ENCODE data around the gene ELOVL5.

Gene ELOVL5

GRCh38 chr6:53239526-53239925 lies 109.2 kb downstream of the ELOVL5 start:
- Histone ChIP-seq H3K4me1 (ENCODE audit: control insufficient read depth, insufficient read depth, low read length, unreplicated experiment) (no peaks in the 10 kb centered on the region), H3K36me3 (ENCODE audit: insufficient read depth, low read length) (no peaks in the 10 kb centered on the region), H3K4me3 (ENCODE audit: low read depth, low read length) (no peak overlapping the region), H3K27me3 (ENCODE audit: insufficient read depth, low read length) (peaks cover 3% of the 10 kb centered on the region; the same call in 1 of the 2 replicates), H2AFZ (ENCODE audit: low read length, unreplicated experiment) (no peak overlapping the region), H3K79me2 (ENCODE audit: control insufficient read depth, insufficient read depth, low read length, unreplicated experiment) (no peaks in the 10 kb centered on the region), H3K27ac (ENCODE audit: low read depth, low read length) (no peak overlapping the region)

DNA sequence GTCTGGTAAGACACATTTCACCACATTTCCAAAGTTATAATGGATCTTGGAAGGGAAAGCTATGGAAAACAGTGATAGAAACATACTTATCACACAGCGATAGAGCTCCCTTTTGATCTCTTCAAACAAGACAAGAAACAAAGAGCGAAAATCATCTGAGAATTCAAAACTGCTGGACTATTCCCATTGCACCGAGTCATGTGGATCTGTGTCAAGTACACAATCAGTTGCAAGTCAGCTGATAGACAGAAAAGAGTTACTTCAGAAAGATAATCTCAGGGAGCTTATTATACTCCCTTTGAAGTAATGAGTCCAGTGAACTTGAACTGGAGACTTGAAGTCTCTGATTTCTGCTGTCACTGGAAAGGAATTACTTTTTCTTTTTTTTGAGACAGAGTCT lies 110.4 kb downstream of the ELOVL5 start:
- Histone ChIP-seq H3K36me3 (ENCODE audit: insufficient read depth, low read length) (no peaks in the 10 kb centered on the region), H3K27me3 (ENCODE audit: insufficient read depth, low read length) (peaks cover 3% of the 10 kb centered on the region; the same call in 1 of the 2 replicates)

GRCh38 chr6:53236241-53236640 lies 112.5 kb downstream of the ELOVL5 start:
- Histone ChIP-seq H3K27me3 (ENCODE audit: insufficient read depth, low read length) (no peaks in the 10 kb centered on the region), H2AFZ (ENCODE audit: low read length, unreplicated experiment) (no peak overlapping the region), H3K27ac (ENCODE audit: low read depth, low read length) (no peak overlapping the region), H3K79me2 (ENCODE audit: control insufficient read depth, insufficient read depth, low read length, unreplicated experiment) (no peaks in the 10 kb centered on the region), H3K36me3 (ENCODE audit: insufficient read depth, low read length) (no peaks in the 10 kb centered on the region), H3K4me1 (ENCODE audit: control insufficient read depth, insufficient read depth, low read length, unreplicated experiment) (no peaks in the 10 kb centered on the region), H3K4me3 (ENCODE audit: low read depth, low read length) (peak overlapping the region; percentile 38; the same call in 1 of the 2 replicates)

More for the DNA sequence above, 110.4 kb downstream of the ELOVL5 start:
- Histone ChIP-seq H3K4me3 (ENCODE audit: low read depth, low read length) (no peak overlapping the region), H2AFZ (ENCODE audit: low read length, unreplicated experiment) (no peak overlapping the region), H3K4me1 (ENCODE audit: control insufficient read depth, insufficient read depth, low read length, unreplicated experiment) (no peaks in the 10 kb centered on the region), H3K27ac (ENCODE audit: low read depth, low read length) (no peak overlapping the region), H3K79me2 (ENCODE audit: control insufficient read depth, insufficient read depth, low read length, unreplicated experiment) (no peaks in the 10 kb centered on the region)

DNA sequence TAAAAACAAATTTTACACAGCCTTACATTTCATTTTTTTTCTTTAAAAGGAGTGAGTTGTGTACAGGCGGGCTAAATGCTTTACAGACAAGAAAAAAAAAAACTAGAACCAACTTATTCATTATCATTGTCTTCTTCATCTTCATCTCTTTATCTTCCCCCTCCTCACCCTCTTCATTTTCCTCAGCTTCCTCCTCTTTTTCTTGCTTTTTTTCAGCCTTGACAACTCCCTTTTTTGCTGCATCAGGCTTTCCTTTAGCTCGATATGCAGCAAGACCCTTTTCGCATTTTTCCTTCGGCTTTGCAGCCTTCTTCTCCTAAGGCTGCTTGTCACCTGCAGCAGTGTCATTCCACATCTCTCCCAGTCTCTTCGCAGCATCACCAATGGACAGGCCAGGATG lies 113.2 kb downstream of the ELOVL5 start:
- H3K27ac ChIP-seq (ENCODE audit: low read depth, low read length) = no peak overlapping the region
- no peaks in the 10 kb centered on the region for H3K27me3 ChIP-seq (ENCODE audit: insufficient read depth, low read length)
- H3K79me2 ChIP-seq (ENCODE audit: control insufficient read depth, insufficient read depth, low read length, unreplicated experiment) = no peaks in the 10 kb centered on the region
- H3K4me1 ChIP-seq (ENCODE audit: control insufficient read depth, insufficient read depth, low read length, unreplicated experiment) = no peaks in the 10 kb centered on the region
- no peak overlapping the region for H2AFZ ChIP-seq (ENCODE audit: low read length, unreplicated experiment)
- no peaks in the 10 kb centered on the region for H3K36me3 ChIP-seq (ENCODE audit: insufficient read depth, low read length)
- no peak overlapping the region for H3K4me3 ChIP-seq (ENCODE audit: low read depth, low read length)

DNA sequence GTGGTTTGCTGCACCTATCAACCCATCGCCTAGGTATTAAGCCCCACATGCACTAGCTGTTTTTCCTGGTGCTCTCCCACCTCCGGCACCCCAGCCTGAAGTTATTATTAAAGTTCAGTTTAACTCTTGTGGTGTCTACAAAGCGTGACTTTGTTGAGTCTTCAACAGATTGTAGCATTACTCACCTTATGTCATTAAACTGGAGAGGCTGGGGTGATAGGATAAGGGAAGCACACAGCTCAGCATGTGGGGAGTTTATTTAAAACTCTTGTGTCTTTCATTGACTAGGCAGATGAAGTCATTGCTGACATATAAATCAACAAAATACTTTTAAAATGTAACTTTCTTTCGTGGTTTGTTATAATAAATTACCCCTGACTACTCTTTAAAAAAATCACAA lies 115.4 kb downstream of the ELOVL5 start:
- Histone ChIP-seq H3K27me3 (ENCODE audit: insufficient read depth, low read length) (no peaks in the 10 kb centered on the region), H3K36me3 (ENCODE audit: insufficient read depth, low read length) (no peaks in the 10 kb centered on the region)

DNA sequence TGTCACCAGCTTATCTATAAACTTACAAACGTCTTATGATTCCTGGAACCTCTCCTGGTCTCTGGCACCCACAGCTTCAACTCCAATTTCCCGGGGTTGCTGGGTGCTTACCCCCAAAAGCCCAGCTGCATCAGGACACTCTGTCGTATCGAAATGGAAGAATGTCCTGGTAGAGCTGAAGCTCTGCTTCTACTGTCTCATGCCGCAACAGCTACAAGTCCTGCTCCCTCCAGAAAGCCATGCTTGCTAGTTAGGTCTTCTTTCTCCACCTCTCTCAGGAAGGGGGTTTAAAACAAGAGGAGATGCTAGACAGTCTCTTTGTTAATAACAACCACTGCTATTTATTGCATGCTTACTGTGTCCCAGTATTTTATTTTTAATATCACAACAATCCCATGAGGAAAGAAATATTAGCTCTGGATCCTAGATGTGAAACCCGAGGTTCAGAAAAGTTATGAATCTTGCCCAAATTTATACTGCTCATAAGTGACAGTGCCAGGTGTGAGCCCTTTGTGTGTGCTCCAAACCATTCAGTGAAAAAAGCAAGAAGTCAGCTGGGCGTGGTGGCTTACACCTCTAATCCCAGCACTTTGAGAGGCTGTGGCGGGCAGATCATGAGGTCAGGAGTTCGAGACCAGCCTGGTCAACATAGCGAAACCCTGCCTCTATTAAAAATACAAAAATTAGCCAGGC lies 117.8 kb downstream of the ELOVL5 start:
- no peaks in the 10 kb centered on the region for H3K36me3 ChIP-seq (ENCODE audit: insufficient read depth, low read length)
- H2AFZ ChIP-seq (ENCODE audit: low read length, unreplicated experiment) = no peak overlapping the region
- H3K27me3 ChIP-seq (ENCODE audit: insufficient read depth, low read length) = no peaks in the 10 kb centered on the region
- H3K4me1 ChIP-seq (ENCODE audit: control insufficient read depth, insufficient read depth, low read length, unreplicated experiment) = no peaks in the 10 kb centered on the region
- no peak overlapping the region for H3K27ac ChIP-seq (ENCODE audit: low read depth, low read length)
- H3K4me3 ChIP-seq (ENCODE audit: low read depth, low read length) = no peak overlapping the region
- H3K79me2 ChIP-seq (ENCODE audit: control insufficient read depth, insufficient read depth, low read length, unreplicated experiment) = no peaks in the 10 kb centered on the region

More for the DNA sequence above, 115.4 kb downstream of the ELOVL5 start:
- Histone ChIP-seq H2AFZ (ENCODE audit: low read length, unreplicated experiment) (no peak overlapping the region), H3K79me2 (ENCODE audit: control insufficient read depth, insufficient read depth, low read length, unreplicated experiment) (no peaks in the 10 kb centered on the region), H3K4me3 (ENCODE audit: low read depth, low read length) (no peak overlapping the region), H3K4me1 (ENCODE audit: control insufficient read depth, insufficient read depth, low read length, unreplicated experiment) (no peaks in the 10 kb centered on the region), H3K27ac (ENCODE audit: low read depth, low read length) (no peak overlapping the region)

GRCh38 chr6:53227847-53228246 lies 120.9 kb downstream of the ELOVL5 start:
- H3K27me3 ChIP-seq (ENCODE audit: insufficient read depth, low read length) = no peaks in the 10 kb centered on the region
- no peaks in the 10 kb centered on the region for H3K4me1 ChIP-seq (ENCODE audit: control insufficient read depth, insufficient read depth, low read length, unreplicated experiment)
- H2AFZ ChIP-seq (ENCODE audit: low read length, unreplicated experiment) = no peak overlapping the region
- H3K27ac ChIP-seq (ENCODE audit: low read depth, low read length) = no peak overlapping the region
- no peaks in the 10 kb centered on the region for H3K36me3 ChIP-seq (ENCODE audit: insufficient read depth, low read length)
- H3K79me2 ChIP-seq (ENCODE audit: control insufficient read depth, insufficient read depth, low read length, unreplicated experiment) = no peaks in the 10 kb centered on the region
- H3K4me3 ChIP-seq (ENCODE audit: low read depth, low read length) = no peak overlapping the region

DNA sequence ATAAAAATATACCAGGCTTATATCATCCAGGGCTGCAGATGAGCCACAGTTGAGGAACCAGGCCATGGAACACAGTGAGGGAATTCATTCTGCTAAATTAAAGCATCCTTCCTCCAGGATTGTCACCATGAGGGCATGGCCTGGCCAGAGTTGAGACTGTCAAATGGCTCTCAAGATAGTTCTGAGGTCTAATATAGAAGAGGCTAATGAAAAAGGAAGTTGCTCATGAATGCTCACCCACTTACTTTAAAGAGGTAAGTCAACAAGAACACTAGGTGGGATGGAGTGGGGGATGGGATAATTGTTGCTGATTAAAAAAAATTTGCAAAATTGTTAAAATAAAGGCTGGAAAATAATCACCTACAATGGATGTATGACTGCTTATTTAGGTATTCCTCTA lies 128.1 kb downstream of the ELOVL5 start:
- no peaks in the 10 kb centered on the region for H3K27me3 ChIP-seq (ENCODE audit: insufficient read depth, low read length)
- H3K79me2 ChIP-seq (ENCODE audit: control insufficient read depth, insufficient read depth, low read length, unreplicated experiment) = no peaks in the 10 kb centered on the region
- H3K36me3 ChIP-seq (ENCODE audit: insufficient read depth, low read length) = no peaks in the 10 kb centered on the region
- H3K4me1 ChIP-seq (ENCODE audit: control insufficient read depth, insufficient read depth, low read length, unreplicated experiment) = no peaks in the 10 kb centered on the region
- H3K27ac ChIP-seq (ENCODE audit: low read depth, low read length) = no peak overlapping the region
- H2AFZ ChIP-seq (ENCODE audit: low read length, unreplicated experiment) = no peak overlapping the region
- no peak overlapping the region for H3K4me3 ChIP-seq (ENCODE audit: low read depth, low read length)
